Cerebellar cortex (tissue), 1 donor: ENCODE data around the gene AIF1L.

Source experiments
- DNase-seq: peaks from one replicate; pipeline ENCODE4 v3.0.0-alpha.2; 2015; ENCODE audit warnings: low spot score

The AIF1L gene

DNA sequence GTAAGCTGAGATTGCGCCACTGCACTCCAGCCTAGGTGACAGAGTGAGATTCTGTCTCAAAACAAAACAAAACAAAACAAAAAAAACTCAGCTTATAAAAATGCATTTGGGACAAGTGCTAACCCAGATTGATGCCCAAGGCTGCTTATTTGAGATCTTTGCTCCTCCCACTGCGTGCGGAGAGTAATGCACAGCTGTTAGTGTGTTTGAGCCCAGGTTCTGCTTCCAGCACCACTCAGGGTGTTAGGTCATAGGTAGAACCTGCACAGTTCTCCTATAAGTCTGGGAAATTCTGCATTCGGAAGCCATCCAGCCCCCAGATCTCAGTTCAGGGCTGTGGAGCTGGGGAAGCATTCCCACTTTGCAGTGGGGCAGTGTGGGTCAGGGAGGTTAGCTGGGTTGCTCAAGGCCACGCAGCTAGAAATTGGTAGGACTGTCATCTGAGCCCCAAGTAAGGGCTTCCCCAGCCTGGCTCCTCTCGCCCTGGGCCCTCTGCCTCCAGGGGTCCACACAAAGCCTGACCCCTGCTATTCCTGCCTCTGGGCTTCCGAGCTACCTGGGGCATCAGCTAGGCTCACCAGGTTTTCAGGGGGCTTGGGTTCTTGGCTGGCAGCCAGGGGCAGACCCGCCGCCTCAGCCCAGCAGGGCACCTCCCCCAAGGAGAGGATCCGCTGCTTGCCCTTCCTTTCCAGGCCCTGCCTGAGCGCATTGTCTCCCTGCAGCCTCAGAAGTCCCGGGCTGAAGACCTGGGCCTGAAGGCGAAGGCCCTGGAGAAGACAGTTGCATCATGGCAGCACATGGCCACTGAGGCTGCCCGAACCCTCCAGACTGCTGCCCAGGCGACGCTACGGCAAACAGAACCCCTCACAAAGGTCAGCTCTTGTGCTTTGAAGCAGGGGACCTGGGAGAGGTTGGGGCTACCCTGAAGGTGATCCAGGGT, 17.6 kb upstream of the AIF1L start:
- no peak for DNase-seq

- no peak for DNase-seq
These were observed 15.7 kb upstream of the AIF1L start for GRCh38 chr9:131080589-131080988.

- DNase-seq, result no peak
These were observed 14.5 kb upstream of the AIF1L start for GRCh38 chr9:131081868-131082267.

DNA sequence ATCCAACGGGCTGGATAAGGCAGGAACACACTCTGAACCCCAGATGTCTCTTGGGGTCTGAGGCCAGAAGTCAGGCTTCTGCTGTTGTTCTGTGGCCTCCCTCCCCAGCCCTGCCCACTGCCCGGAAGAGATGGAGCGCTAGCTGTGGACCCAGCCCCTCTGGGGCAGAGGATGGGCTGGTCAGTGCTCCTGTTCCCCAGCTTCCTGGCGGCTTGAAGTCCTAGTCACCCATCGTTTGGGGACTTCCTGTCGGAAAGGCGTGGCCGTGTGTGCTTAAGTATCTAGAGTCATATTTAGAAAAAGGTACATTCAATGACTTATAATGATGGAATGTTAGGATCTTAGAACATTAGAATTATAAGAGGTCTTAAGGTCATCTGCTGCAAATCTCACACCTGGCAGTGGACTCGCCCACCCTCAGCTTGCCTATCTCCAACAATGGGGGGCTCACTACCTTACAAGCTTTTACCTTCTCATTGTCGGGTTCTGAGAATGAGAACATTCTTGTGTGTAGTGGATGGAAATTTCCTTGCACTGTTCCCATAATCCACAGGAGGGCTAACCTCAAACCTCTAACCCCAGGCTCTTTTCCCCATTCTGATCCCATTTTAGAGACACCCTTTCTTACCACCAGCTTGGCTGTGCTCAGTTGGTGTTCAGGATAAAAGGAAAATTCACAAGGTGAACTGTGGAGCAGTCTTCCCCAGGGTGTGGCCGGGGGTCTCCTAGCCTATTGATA, 13.4 kb upstream of the AIF1L start:
- DNase-seq, result no peak

- no peak for DNase-seq
These were observed 11.5 kb upstream of the AIF1L start for GRCh38 chr9:131084661-131085369.

GRCh38 chr9:131085370-131086122, 10.8 kb upstream of the AIF1L start:
- no peak for DNase-seq

- no peak for DNase-seq
These were observed 8.9 kb upstream of the AIF1L start for GRCh38 chr9:131087354-131087893.

DNA sequence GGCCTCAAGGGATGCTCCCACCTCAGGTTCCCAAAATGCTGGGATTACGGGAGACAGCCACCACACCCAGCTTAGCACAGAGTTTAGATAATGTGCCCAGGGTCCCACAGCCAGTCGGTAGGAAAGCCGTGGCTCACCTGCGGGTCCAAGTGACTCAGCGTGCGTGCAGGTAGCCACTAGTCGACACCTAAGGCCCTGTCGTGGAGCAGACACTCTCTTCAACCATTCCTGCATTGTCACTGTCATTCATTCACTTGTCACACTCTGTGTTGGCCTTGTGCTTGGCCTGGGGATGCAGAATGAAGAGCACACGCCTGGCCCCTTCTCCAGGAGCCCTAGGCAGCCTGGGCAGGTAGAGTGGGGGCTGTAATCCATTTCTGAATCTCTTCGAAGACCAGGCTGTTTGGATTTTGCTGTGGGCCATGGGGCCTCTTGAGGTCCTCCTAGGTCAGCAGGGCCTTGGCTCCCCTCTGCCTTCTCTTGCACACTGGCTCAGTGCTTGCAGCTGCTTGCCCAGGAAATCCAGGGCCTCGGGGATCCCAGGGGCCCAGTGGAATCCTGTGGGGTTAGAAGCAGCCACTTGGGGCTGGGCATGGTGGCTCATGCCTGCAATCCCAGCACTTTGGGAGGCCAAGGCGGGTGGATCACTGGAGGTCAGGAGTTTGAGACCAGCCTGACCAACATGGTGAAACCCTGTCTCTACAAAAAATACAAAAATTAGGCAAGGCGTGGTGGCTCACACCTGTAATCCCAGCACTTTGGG, 6.1 kb upstream of the AIF1L start:
- DNase-seq, result no peak

DNA sequence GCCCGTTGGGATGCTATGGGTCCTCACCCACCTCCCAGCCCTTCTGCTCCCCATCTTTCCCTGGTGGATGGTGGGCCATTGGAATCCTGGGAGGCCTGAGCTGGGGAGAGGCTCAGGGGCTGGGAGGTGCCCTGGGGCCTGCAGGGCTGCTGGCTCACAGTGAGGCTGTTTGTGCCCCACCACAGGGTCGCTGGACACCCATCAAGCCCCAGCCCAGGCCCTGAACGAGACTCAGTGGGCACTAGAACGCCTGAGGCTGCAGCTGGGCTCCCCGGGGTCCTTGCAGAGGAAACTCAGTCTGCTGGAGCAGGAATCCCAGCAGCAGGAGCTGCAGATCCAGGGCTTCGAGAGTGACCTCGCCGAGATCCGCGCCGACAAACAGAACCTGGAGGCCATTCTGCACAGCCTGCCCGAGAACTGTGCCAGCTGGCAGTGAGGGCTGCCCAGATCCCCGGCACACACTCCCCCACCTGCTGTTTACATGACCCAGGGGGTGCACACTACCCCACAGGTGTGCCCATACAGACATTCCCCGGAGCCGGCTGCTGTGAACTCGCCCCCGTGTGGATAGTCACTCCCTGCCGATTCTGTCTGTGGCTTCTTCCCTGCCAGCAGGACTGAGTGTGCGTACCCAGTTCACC, 4.9 kb upstream of the AIF1L start:
- DNase-seq, result no peak

DNA sequence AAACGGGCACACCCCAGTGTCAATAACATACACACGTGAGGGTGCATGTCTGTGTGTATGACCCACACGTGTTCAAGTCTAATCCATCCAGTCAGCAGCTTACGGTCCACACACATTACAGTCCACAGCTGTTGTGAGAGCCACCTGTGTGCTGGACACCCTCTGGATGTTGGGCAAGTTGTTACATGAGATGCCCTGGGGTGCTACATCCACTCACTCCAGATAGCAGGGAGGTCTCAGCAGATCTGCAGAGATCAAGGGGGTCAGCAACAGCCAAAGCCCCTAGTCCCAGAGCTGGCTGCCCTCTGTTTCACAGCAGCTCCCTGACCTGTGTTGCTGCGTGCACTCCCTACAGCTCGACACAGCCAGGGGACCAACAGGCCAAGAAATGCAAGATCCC, 4.3 kb upstream of the AIF1L start:
- DNase-seq, result no peak

- DNase-seq, result no peak
These were observed 3.5 kb upstream of the AIF1L start for GRCh38 chr9:131092548-131093440.

- no peak for DNase-seq
These were observed 2.3 kb upstream of the AIF1L start for GRCh38 chr9:131094015-131094414.

DNA sequence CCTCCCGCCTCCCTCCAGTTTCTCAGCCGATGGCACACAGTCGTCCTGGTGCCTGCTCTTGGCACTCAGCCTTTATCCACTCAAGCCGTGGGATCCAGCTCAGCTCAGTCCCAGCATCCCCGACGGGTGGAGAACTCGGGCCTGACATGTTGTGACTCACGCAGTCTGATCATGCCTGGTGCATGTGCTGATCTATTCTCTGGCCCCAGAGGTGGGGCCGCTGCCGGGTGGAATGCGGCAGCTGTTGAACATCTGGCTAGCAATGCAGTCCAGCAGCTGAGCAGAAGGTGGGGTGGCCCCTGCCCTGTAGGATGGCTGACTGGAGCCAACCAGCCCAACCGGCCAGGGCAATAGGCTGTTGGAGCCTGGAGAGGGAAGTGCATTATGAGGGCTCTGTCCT, 1.7 kb upstream of the AIF1L start:
- DNase-seq, result no peak

DNA sequence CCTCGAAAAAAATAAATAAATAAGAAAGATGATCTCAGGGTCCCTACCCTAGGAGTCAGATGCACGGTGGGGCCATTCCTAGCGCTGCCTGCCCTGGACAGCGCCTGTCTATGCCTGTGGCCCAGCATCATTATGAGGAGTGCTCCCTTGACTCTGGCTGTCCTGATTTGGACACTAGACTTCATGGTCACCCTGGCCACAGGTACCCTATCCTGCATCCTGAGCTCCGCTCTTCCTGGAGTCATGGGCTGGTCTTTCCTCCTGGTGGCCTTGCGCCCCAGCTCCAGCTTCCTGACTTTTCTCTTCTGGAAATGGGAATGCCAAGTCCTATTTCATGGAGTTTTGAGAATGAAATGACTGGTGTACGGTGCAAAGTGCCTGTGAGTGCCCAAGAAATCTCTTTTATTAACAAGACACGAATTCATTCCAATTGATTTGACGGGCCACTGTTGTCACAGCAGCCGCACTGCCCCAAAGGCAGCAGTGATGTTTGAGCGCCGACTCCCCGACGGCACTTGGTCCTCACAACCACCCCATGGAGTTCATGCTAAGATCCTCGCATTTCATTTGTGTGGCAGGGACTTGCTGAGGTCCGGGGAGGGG, 564 bp upstream of the AIF1L start:
- DNase-seq, result peak; percentile 27

DNA sequence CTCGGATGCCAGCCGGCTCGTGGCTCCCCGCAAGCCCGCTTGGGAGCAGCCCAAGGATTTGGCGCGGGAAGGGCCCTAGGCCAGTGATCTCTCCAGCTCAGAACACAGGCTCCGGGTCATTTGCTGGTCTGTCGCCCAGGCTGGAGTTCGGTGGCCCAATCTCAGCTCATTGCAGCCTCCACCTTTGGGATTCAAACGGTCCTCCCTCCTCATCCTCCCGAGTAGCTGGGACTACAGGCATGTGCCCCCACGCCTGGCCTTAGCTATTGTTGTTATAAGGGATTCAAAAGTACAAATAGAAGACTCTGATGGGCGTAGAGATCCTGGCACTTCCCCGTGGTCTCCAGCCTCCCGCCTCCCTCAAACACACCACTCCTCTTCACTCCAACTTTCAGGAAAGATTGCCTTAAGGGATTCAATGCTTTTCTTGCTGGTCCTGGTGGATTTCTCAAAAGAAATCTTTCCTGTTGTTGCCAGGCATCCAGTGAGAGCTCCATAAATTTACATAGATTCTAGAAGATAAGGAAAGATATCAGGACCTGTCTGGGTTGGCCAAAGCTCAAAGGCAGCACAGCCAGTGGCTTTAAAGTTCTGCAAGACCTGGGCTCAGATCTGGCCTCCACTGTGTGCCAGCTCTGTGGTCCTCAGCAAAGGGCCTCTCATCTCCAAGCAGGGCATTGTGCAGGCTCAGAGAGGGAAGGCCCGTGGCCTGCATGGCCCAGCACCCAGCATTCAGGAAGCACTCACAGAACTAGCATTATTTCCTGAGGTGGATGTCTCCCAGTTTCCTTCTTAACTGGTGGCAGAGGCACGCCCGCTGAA, 1.0 kb downstream of the AIF1L start:
- DNase-seq, result no peak

- no peak for DNase-seq
These were observed 1.6 kb downstream of the AIF1L start for GRCh38 chr9:131097948-131098278.

DNA sequence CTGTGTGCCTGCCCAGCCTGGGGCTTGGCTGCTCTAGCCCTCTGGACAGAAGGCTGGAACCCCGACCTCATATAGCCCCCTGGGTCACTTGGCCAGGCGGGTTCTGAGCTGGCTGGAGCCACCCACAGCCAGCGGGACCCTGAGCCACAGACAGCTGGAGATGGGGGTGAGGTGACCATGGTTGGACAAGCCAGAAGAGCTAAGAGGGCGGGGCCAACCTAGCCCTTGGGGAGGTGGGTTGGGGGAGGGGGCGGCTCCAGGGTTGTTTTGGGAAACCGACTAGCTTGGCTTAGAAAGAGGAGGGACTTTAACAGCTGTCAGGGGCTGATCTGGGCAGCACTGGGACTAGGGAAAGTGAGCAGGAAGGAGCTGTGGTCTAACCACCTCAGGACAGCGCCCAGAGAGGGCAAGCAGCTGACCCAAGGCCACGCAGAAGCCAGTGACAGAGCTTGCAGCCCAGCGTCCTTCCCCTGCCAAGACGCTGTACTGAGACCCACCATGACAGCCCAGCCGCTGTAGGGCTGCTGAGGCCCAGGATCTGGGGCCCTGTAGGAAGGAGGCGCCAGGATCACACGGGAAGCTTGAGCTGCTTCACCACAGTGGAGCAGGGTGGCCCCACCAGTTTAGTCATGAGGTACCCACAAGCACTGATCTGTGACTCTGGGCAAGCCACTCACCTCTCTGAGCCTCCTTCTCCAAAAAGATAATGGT, 2.2 kb downstream of the AIF1L start:
- no peak for DNase-seq
